GM12872 (cell line): ENCODE results near the gene TGM5.

Experiments used
- CTCF ChIP-seq: IDR thresholded peaks from 3 replicates; pipeline ENCODE4 v1.5.1; 2011; ENCODE audit warnings: low read depth, mild to moderate bottlenecking, low read length, moderate library complexity; ENCODE audit not compliant: insufficient read depth

The TGM5 gene

GRCh38 chr15:43266834-43267233 is at the start of gene TGM5:
Gene TGM5, minus strand, starts transcription at chr15:43266928. Its CDS starts 79 bp downstream, at chr15:43266849.
- TF ChIP-seq CTCF: no peak

GRCh38 chr15:43314171-43314570 is 47.4 kb upstream of the TGM5 start:
- TF ChIP-seq CTCF: no peak

GRCh38 chr15:43312378-43312777 is 45.6 kb upstream of the TGM5 start:
- TF ChIP-seq CTCF: no peak

- TF ChIP-seq CTCF: no peak
These were observed 35.6 kb upstream of the TGM5 start, which contains the start of gene TGM7 for GRCh38 chr15:43302205-43302817. Gene TGM7, minus strand, starts transcription at chr15:43302255.

GRCh38 chr15:43299884-43300283 is 33.2 kb upstream of the TGM5 start:
- TF ChIP-seq CTCF: no peak

- TF ChIP-seq CTCF: no peak
These were observed 32.7 kb upstream of the TGM5 start for GRCh38 chr15:43299411-43299810.

GRCh38 chr15:43294091-43294706 is 27.5 kb upstream of the TGM5 start:
- no peak for TF ChIP-seq CTCF
